WTC11 (cell line): ENCODE results near the gene CERS2. TPM values are rescaled to one million over a fixed set of nuclear protein-coding genes. Genes with fewer than 3 reads are reported as not detected.

Experiments
- ATAC-seq: fragments of 200-7000 bp; cut with Tn5 transposase; 2 replicates; pipeline ENCODE4 v1.10.0; 2021; ENCODE audit warnings: mild to moderate bottlenecking, moderate library complexity
- CTCF ChIA-PET: fragments of 300-600 bp; sonication (Branson Sonifier 250); formaldehyde crosslinking; loops from one replicate; lab custom pipeline; 2021; ENCODE audit warnings: antibody characterized with exemption; lab: Charles Lee
- POLR2A ChIA-PET: fragments of 350-600 bp; sonication (Branson Sonifier 250); formaldehyde crosslinking; loops from one replicate; lab custom pipeline; 2021; ENCODE audit warnings: antibody characterized with exemption; lab: Charles Lee
- DNase-seq: peaks from one replicate; pipeline ENCODE4 v3.0.0; 2021; ENCODE audit warnings: low spot score
- H3K27ac Mint-ChIP-seq: 2 replicates; pipeline ENCODE4 v1.8.0; 2021; ENCODE audit warnings: mixed read lengths
- H3K27me3 Mint-ChIP-seq: 2 replicates; pipeline ENCODE4 v1.8.0; 2021; ENCODE audit warnings: low read depth, mild to moderate bottlenecking, moderate library complexity, mixed read lengths
- H3K36me3 Mint-ChIP-seq: 2 replicates; pipeline ENCODE4 v1.8.0; 2021; ENCODE audit warnings: mixed read lengths
- H3K4me1 Mint-ChIP-seq: 2 replicates; pipeline ENCODE4 v1.8.0; 2022; ENCODE audit warnings: mixed read lengths
- H3K4me3 Mint-ChIP-seq: 2 replicates; pipeline ENCODE4 v1.8.0; 2021; ENCODE audit warnings: mild to moderate bottlenecking, moderate library complexity, mixed read lengths
- H3K9me3 Mint-ChIP-seq: 2 replicates; pipeline ENCODE4 v1.8.0; 2021; ENCODE audit warnings: mixed read lengths
- EMX1 ChIP-seq: fragments of 250-450 bp; sonication (Bioruptor Pico); IDR thresholded peaks from 2 replicates; pipeline ENCODE4 v1.8.0; 2021; ENCODE audit warnings: mild to moderate bottlenecking
- ETV6 ChIP-seq: sonication (generic); formaldehyde crosslinking; IDR thresholded peaks from 2 replicates; pipeline ENCODE4 v1.8.1; 2022; ENCODE audit warnings: mild to moderate bottlenecking, missing genetic modification reagents
- FOXK1 ChIP-seq: sonication (generic); formaldehyde crosslinking; IDR thresholded peaks from 2 replicates; pipeline ENCODE4 v1.8.0; 2022; ENCODE audit warnings: mild to moderate bottlenecking, moderate library complexity, missing genetic modification reagents
- GABPB1 ChIP-seq: sonication (generic); formaldehyde crosslinking; IDR thresholded peaks from 2 replicates; pipeline ENCODE4 v1.8.1; 2023; ENCODE audit warnings: mild to moderate bottlenecking, missing genetic modification reagents
- GRHL2 ChIP-seq: fragments of 250-450 bp; sonication (Bioruptor Pico); IDR thresholded peaks from 2 replicates; pipeline ENCODE4 v1.8.0; 2022; ENCODE audit warnings: mild to moderate bottlenecking, moderate library complexity; ENCODE audit not compliant: insufficient replicate concordance, severe bottlenecking
- MYBL2 ChIP-seq: sonication (generic); formaldehyde crosslinking; IDR thresholded peaks from 2 replicates; pipeline ENCODE4 v1.8.1; 2023; ENCODE audit warnings: mild to moderate bottlenecking, moderate library complexity, missing genetic modification reagents
- NFYB ChIP-seq: sonication (generic); formaldehyde crosslinking; conservative IDR thresholded peaks from 2 replicates; pipeline ENCODE4 v1.8.0; 2022; ENCODE audit warnings: low read depth, missing genetic modification reagents
- NR1H2 ChIP-seq: sonication (generic); formaldehyde crosslinking; IDR thresholded peaks from 2 replicates; pipeline ENCODE4 v1.9.0; 2021; ENCODE audit warnings: mild to moderate bottlenecking, moderate library complexity, missing genetic modification reagents
- NR3C1 ChIP-seq: sonication (generic); formaldehyde crosslinking; conservative IDR thresholded peaks from 2 replicates; pipeline ENCODE4 v1.8.1; 2023; ENCODE audit warnings: low read depth, mild to moderate bottlenecking, missing genetic modification reagents
- OVOL2 ChIP-seq: fragments of 250-450 bp; sonication (Bioruptor Pico); IDR thresholded peaks from 2 replicates; pipeline ENCODE4 v1.9.0; 2021; ENCODE audit warnings: mild to moderate bottlenecking, borderline replicate concordance
- SOX15 ChIP-seq: fragments of 250-450 bp; sonication (Bioruptor Pico); IDR thresholded peaks from 2 replicates; pipeline ENCODE4 v1.9.0; 2021; ENCODE audit warnings: mild to moderate bottlenecking
- TCF7 ChIP-seq: sonication (generic); formaldehyde crosslinking; IDR thresholded peaks from 2 replicates; pipeline ENCODE4 v1.8.0; 2022; ENCODE audit warnings: mild to moderate bottlenecking, low read depth, missing genetic modification reagents, moderate library complexity
- ZNF396 ChIP-seq: fragments of 250-450 bp; sonication (Bioruptor Pico); IDR thresholded peaks from 2 replicates; pipeline ENCODE4 v1.8.0; 2021; ENCODE audit warnings: mild to moderate bottlenecking, moderate library complexity, borderline replicate concordance
- ZNF416 ChIP-seq: fragments of 250-450 bp; sonication (Bioruptor Pico); IDR thresholded peaks from 2 replicates; pipeline ENCODE4 v1.9.0; 2021; ENCODE audit warnings: mild to moderate bottlenecking, inconsistent platforms
- total RNA-seq: library from RNA; stranded (reverse); gene quantifications from 3 replicates; pipeline ENCODE4 v1.2.3, GENCODE V29; 2021
- TF ChIP-seq, protein P1 (sequence below): sonication (generic); formaldehyde crosslinking; IDR thresholded peaks from 2 replicates; pipeline ENCODE4 v1.8.1; 2023; ENCODE audit warnings: mild to moderate bottlenecking, missing genetic modification reagents, moderate library complexity
- TF ChIP-seq, protein P2 (sequence below): fragments of 250-450 bp; sonication (Bioruptor Pico); IDR thresholded peaks from 2 replicates; pipeline ENCODE4 v1.9.0; 2021; ENCODE audit warnings: mild to moderate bottlenecking, borderline replicate concordance
- TF ChIP-seq, protein P3 (sequence below): fragments of 250-450 bp; sonication (Bioruptor Pico); IDR thresholded peaks from 2 replicates; pipeline ENCODE4 v1.8.0; 2021; ENCODE audit warnings: mild to moderate bottlenecking
- TF ChIP-seq, protein P4 (sequence below): sonication (generic); formaldehyde crosslinking; IDR thresholded peaks from 2 replicates; pipeline ENCODE4 v1.8.0; 2023; ENCODE audit warnings: mild to moderate bottlenecking, missing genetic modification reagents
- TF ChIP-seq, protein P5 (sequence below): sonication (generic); formaldehyde crosslinking; IDR thresholded peaks from 2 replicates; pipeline ENCODE4 v1.8.1; 2023; ENCODE audit warnings: mild to moderate bottlenecking, missing genetic modification reagents, borderline replicate concordance
- TF ChIP-seq, protein P6 (sequence below): fragments of 250-450 bp; sonication (Bioruptor Pico); IDR thresholded peaks from 2 replicates; pipeline ENCODE4 v1.9.0; 2021; ENCODE audit warnings: mild to moderate bottlenecking

Gene CERS2
- total RNA-seq, 1 experiment from 2014 or later: 182 TPM

DNA sequence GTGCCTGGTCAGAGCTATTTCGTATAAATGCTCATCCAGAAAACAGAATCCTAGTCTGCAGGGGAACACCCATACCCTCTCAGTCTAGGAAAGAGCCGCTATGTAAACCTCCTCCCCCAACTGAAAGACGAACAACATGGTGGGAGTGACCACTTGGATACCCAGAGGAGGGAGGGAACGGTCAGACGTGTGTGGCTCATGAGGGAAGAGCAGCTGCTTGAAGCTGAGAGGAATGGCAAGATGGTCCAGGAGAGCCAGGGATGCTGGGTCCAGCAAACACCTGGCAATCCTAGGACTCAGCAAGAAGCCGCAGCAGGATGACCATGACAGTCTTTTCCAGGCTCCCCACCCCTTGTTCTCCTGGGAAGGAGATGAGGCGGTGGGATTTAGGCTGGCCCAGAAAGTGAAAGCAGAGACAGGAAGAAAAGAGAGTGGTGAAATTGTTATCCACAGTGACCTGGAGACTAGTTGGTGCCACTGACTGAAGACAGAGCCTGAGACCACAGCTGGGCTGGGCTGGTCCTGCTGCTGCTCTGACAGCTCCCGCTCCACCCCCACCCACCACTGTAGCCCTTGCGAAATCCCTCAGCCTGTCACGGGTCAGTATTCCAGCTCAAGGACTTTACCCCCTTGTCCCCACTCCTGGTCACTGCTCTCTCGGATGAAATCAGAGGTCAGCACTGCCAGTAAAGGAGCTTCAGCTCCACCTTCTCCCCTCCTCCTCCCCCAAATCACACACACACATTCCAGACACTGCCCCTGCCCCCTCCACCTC lies 3.6 kb downstream of the CERS2 start:
- TF ChIP-seq GABPB1 (CRISPR knock-in tag): peak; percentile 74
- TF ChIP-seq, protein P1, sequence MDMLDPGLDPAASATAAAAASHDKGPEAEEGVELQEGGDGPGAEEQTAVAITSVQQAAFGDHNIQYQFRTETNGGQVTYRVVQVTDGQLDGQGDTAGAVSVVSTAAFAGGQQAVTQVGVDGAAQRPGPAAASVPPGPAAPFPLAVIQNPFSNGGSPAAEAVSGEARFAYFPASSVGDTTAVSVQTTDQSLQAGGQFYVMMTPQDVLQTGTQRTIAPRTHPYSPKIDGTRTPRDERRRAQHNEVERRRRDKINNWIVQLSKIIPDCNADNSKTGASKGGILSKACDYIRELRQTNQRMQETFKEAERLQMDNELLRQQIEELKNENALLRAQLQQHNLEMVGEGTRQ (CRISPR knock-in tag): no peak
- TF ChIP-seq, all 79 proteins: peak for 1
- Mint-ChIP-seq H3K36me3 (peaks cover 30% of the 10 kb centered on the region), H3K9me3 (no peaks in the 10 kb centered on the region), H3K4me1 (peaks cover 44% of the 10 kb centered on the region), H3K4me3 (peak overlapping the region; percentile 74), H3K27ac (peak overlapping the region; percentile 93), H3K27me3 (no peaks in the 10 kb centered on the region)
- DNase-seq: no peak
- ATAC-seq: no peak
- ChIA-PET POLR2A (interaction anchor here (0.7 to 1.0 kb wide), 2 partner anchors 35 to 341 kb away, joined by 4 to 6 read pairs; partner anchors contain the start of genes ENSA and MINDY1), CTCF (interaction anchor here (0.5 to 1.5 kb wide), 7 partner anchors 9 to 79 kb away, joined by 3 to 16 read pairs (median 3); partner anchors contain the start of genes ANXA9 and MINDY1)

DNA sequence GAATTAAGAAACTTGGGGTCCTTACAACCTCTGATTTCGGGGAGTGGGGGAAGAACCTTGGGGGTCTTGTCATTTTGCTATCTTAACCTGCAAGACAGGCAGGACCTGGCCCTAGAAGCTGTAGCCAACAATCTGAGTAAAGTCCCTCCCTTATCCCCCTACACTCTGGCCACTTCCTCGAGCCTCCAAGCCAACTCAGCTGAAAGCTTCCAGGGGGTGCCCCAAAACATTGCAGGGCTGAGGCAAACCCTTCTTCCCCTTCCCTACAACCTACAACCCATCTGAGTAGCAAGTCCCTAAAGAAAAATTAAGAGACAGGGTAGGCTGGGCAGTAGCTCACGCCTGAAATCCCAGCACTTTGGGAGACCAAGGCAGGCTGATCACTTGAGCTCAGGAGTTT lies 5.0 kb downstream of the CERS2 start:
- H3K9me3 Mint-ChIP-seq: no peaks in the 10 kb centered on the region
- H3K27me3 Mint-ChIP-seq: no peaks in the 10 kb centered on the region
- POLR2A ChIA-PET: no interaction called here
- TF ChIP-seq, protein P2, sequence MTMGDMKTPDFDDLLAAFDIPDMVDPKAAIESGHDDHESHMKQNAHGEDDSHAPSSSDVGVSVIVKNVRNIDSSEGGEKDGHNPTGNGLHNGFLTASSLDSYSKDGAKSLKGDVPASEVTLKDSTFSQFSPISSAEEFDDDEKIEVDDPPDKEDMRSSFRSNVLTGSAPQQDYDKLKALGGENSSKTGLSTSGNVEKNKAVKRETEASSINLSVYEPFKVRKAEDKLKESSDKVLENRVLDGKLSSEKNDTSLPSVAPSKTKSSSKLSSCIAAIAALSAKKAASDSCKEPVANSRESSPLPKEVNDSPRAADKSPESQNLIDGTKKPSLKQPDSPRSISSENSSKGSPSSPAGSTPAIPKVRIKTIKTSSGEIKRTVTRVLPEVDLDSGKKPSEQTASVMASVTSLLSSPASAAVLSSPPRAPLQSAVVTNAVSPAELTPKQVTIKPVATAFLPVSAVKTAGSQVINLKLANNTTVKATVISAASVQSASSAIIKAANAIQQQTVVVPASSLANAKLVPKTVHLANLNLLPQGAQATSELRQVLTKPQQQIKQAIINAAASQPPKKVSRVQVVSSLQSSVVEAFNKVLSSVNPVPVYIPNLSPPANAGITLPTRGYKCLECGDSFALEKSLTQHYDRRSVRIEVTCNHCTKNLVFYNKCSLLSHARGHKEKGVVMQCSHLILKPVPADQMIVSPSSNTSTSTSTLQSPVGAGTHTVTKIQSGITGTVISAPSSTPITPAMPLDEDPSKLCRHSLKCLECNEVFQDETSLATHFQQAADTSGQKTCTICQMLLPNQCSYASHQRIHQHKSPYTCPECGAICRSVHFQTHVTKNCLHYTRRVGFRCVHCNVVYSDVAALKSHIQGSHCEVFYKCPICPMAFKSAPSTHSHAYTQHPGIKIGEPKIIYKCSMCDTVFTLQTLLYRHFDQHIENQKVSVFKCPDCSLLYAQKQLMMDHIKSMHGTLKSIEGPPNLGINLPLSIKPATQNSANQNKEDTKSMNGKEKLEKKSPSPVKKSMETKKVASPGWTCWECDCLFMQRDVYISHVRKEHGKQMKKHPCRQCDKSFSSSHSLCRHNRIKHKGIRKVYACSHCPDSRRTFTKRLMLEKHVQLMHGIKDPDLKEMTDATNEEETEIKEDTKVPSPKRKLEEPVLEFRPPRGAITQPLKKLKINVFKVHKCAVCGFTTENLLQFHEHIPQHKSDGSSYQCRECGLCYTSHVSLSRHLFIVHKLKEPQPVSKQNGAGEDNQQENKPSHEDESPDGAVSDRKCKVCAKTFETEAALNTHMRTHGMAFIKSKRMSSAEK: no peak
- TF ChIP-seq GRHL2 (no peak), SOX15 (no peak), ZNF416 (CRISPR knock-in tag) (no peak), NFYB (CRISPR knock-in tag) (no peak), ZNF396 (CRISPR knock-in tag) (no peak), TCF7 (CRISPR knock-in tag) (no peak), NR1H2 (no peak), FOXK1 (CRISPR knock-in tag) (no peak), OVOL2 (CRISPR knock-in tag) (no peak), EMX1 (CRISPR knock-in tag) (no peak), MYBL2 (CRISPR knock-in tag) (no peak), GABPB1 (CRISPR knock-in tag) (no peak), ETV6 (no peak), NR3C1 (CRISPR knock-in tag) (no peak)
- TF ChIP-seq, protein P3, sequence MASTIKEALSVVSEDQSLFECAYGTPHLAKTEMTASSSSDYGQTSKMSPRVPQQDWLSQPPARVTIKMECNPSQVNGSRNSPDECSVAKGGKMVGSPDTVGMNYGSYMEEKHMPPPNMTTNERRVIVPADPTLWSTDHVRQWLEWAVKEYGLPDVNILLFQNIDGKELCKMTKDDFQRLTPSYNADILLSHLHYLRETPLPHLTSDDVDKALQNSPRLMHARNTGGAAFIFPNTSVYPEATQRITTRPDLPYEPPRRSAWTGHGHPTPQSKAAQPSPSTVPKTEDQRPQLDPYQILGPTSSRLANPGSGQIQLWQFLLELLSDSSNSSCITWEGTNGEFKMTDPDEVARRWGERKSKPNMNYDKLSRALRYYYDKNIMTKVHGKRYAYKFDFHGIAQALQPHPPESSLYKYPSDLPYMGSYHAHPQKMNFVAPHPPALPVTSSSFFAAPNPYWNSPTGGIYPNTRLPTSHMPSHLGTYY (CRISPR knock-in tag): no peak
- TF ChIP-seq, protein P4, sequence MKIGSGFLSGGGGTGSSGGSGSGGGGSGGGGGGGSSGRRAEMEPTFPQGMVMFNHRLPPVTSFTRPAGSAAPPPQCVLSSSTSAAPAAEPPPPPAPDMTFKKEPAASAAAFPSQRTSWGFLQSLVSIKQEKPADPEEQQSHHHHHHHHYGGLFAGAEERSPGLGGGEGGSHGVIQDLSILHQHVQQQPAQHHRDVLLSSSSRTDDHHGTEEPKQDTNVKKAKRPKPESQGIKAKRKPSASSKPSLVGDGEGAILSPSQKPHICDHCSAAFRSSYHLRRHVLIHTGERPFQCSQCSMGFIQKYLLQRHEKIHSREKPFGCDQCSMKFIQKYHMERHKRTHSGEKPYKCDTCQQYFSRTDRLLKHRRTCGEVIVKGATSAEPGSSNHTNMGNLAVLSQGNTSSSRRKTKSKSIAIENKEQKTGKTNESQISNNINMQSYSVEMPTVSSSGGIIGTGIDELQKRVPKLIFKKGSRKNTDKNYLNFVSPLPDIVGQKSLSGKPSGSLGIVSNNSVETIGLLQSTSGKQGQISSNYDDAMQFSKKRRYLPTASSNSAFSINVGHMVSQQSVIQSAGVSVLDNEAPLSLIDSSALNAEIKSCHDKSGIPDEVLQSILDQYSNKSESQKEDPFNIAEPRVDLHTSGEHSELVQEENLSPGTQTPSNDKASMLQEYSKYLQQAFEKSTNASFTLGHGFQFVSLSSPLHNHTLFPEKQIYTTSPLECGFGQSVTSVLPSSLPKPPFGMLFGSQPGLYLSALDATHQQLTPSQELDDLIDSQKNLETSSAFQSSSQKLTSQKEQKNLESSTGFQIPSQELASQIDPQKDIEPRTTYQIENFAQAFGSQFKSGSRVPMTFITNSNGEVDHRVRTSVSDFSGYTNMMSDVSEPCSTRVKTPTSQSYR (CRISPR knock-in tag): no peak
- TF ChIP-seq, protein P5, sequence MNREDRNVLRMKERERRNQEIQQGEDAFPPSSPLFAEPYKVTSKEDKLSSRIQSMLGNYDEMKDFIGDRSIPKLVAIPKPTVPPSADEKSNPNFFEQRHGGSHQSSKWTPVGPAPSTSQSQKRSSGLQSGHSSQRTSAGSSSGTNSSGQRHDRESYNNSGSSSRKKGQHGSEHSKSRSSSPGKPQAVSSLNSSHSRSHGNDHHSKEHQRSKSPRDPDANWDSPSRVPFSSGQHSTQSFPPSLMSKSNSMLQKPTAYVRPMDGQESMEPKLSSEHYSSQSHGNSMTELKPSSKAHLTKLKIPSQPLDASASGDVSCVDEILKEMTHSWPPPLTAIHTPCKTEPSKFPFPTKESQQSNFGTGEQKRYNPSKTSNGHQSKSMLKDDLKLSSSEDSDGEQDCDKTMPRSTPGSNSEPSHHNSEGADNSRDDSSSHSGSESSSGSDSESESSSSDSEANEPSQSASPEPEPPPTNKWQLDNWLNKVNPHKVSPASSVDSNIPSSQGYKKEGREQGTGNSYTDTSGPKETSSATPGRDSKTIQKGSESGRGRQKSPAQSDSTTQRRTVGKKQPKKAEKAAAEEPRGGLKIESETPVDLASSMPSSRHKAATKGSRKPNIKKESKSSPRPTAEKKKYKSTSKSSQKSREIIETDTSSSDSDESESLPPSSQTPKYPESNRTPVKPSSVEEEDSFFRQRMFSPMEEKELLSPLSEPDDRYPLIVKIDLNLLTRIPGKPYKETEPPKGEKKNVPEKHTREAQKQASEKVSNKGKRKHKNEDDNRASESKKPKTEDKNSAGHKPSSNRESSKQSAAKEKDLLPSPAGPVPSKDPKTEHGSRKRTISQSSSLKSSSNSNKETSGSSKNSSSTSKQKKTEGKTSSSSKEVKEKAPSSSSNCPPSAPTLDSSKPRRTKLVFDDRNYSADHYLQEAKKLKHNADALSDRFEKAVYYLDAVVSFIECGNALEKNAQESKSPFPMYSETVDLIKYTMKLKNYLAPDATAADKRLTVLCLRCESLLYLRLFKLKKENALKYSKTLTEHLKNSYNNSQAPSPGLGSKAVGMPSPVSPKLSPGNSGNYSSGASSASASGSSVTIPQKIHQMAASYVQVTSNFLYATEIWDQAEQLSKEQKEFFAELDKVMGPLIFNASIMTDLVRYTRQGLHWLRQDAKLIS (CRISPR knock-in tag): no peak
- TF ChIP-seq, protein P6, sequence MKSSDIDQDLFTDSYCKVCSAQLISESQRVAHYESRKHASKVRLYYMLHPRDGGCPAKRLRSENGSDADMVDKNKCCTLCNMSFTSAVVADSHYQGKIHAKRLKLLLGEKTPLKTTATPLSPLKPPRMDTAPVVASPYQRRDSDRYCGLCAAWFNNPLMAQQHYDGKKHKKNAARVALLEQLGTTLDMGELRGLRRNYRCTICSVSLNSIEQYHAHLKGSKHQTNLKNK: no peak

More for the DNA sequence above, 5.0 kb downstream of the CERS2 start:
- CTCF ChIA-PET: interaction anchor here (1.5 kb wide), 1 partner anchor 10 kb away, joined by 6 read pairs; no protein-coding TSS in a partner anchor
- Mint-ChIP-seq H3K27ac (no peak overlapping the region; the same call in 1 of the 2 replicates), H3K4me3 (no peak overlapping the region), H3K36me3 (peaks cover 41% of the 10 kb centered on the region), H3K4me1 (peaks cover 37% of the 10 kb centered on the region)
- no peak for DNase-seq
- no peak for ATAC-seq
